GM18907 (cell line): Measurements from ENCODE around the gene PFKFB2.

ENCODE experiments used
- ATAC-seq: cut with Tn5 transposase; IDR thresholded peaks from one replicate; pipeline ENCODE4 v1.9.1; 2021; ENCODE audit warnings: mild to moderate bottlenecking, moderate library complexity; ENCODE audit not compliant: unreplicated experiment

PFKFB2 gene

DNA sequence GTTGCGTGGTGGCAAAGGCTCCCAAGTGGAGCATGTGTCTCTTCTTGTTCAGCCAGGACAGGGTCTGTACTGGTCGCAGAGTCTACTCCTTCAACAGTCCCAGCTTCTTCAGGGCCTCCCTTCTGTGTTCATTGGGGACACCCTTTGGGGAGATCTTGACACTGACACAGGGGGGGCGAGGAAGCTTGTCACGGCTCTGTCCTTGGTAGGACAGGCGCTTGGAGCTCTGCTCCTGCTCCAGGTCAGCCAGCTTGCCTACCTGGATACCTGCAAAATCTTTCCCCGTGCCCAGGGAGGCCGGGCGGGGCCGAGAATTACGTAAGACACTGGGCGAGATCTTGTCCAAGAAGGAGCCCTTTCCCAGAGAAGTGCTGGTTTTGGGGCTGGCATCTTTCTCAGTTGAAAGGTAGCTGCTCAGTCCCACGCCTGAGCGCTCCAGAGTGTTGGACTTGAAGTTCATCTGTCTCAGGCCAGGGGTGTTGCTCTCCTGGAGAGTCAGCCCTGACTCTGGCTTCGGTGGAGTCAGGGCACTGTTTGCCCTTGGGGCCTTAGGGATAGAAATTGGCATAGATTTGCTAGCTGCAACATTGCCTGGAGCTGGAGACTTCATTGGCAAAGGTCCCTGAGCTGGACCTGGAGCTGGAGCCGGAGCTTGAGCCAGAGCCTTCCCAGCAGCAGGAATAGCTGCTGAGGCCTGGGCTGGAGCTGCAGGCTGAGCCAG, 31.0 kb upstream of the PFKFB2 start:
- no peak for ATAC-seq

DNA sequence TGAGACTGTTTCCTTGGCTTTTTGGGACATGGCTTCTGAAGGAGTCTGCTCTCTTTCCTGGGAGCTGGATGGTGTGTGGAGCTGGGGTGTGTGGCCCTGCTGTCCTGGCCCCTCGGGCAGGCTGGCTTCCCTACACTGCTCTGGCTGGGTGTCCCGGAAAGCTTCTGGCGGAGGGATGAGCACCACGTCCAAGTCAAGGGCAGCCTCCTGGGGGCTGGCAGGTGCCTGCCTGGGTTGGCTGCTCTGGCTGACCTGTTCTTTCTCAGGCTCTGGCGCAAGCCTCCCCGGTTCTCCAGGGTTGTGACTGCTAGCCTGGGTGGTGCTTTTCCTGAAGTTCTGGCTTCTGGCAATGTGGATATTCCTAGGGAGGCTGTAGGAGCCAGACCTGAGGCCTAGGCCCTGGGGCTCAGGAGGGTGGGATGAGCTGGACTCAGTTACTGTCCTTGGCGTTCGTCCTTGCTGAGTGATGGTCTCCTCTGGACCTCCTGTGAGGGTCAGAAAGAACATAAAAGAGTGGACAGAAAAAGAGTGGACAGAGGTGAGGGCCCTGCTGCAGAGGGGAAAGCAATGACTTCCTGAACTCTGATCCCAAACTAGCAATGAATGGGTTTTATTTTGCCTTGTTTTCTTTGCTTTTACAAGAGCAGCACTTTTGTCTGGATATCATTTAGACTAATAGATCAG, 29.9 kb upstream of the PFKFB2 start:
- no peak for ATAC-seq

DNA sequence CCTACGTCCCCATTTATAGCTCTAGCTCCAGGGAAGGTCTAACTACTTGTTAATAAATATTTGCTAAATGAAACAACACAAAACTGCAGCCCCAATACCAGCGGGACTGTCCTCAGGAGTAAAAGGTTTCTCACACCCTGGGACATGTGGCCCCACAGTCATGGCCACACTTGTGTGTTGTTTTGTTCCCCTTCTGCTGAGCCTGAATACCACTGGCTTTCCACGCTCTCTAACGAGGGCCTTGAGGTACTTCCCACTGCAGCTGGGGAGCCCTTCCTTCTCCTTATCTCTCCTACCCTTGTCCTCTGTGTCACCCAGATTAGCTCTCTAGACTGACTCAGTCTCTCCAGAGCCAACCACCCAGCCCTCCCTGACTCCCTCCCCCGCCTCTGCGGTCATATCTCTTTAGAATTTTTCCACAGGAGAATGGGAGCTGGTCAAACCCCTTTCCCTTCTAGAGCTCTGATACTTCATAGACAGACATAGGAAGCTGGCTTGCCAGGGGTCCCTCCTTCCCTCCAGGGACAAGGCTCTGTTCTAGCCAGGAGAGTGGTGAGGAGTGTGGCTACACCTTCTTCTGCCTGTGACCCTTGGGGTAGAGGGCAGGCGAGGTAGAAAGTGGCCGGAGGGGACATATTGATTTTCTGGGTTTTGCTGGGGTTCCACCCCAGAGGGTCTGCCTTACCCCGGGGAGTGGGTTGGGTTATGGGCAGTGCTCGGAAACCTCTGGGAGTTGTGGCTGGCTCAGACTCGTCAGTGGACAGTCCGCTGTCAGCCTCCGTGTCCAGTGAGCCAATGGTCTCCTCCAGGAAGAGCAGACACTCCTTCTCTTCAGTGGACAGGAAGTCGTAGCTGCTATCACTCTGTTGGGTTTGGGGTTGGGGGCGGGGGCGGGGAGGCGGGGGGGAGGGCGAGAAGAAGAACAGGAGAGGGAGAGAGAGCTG, 28.6 kb upstream of the PFKFB2 start:
- ATAC-seq: no peak

DNA sequence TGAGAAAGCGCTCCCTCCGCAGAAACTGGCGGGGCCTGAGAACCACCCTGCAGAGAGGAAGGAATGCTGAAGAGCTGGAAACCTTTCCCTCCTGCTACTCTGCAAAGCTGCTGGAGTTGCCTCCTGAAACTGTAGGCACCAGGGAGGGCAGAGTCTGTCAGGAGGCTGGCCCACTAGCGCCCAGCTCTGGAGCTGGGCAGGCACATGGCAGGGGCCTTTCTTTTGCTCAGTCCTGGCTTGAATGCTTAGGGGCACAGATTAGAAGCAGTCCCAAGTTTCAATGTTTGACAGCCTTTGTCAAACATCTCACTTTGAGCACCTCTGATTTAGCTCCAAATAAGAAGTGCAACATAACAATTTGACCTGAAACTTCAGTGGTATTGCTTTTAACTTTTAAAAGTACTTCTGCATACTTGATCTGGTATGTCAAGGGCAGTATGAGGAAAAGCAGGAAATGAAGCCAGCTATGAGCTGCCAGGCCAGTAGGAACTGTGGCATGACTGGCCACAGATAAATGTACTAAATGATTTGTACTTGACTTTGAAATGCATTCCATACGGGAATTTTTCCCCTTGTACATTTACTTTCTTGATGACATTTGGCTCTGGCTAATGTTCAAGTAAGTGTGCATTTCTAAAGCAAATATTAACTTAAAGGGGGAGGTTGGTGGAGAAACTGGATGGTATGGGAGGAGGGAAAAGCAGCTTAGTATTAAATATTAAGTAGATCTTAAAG, 27.8 kb upstream of the PFKFB2 start:
- no peak for ATAC-seq

DNA sequence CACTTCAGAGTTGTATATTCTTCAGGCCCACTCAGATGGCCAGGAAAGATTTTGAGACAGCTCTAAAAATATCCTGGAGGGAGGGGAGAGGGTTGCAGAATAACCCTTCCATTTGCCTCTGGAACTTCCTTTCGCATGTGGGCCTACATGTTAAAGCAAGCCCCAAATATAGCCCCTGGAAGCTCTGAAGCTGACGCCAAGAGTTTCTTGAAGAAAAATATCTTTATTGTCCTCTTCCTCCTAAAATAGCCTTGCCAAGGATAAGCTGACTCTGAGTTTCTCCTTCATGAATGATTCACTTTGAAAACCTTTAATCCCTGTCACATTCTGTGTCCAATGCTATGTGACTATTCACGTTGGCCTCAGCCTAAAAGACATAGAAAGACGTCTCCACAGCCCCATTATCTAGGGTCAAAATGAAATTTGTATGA, 27.0 kb upstream of the PFKFB2 start:
- ATAC-seq: no peak

DNA sequence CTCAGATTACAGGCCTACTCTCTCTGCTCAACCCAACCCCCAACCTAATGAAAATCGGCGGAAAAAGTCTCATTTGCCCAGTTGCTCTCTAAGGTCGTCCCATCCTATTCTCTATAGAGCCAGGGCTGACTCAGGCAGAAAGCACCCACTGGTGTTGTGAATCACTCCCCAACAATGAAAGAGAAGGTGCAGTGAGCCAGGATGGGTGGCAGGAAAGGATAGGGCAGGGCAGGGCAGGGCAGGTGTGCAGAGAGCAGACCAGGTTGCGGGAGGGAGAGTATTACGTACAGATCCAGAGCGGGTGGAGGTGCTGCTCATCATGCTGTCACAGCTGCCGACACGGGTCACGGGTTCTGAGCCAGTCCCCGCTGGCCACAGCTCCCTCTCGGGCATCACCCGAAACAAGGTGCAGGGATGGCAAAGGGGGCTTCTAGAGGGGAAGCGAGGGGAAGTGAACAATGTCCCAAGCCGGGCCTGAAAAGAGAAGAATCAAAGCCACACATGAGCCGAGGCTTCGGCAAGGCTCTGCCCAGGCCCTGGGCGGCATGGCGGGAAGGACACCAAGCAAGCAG, 25.8 kb upstream of the PFKFB2 start:
- no peak for ATAC-seq

DNA sequence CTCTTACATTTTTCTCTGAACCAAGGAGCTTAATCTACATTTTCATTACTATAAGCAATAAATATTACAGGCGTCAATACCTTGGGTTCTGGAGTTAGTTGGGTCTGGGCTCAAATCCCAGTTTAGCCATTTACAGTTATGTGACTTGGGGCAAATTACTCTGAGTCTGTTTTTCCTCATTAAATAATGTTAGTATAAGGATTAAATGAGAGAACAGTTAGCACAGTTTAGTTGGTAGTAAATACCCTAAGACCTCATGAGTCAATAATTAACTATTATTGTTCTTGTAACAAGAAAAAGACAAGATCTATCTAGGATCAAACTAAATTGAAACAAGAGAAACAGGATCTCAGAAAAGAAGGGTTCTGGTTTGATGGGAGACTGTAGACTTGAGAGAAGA, 25.2 kb upstream of the PFKFB2 start:
- ATAC-seq: no peak

DNA sequence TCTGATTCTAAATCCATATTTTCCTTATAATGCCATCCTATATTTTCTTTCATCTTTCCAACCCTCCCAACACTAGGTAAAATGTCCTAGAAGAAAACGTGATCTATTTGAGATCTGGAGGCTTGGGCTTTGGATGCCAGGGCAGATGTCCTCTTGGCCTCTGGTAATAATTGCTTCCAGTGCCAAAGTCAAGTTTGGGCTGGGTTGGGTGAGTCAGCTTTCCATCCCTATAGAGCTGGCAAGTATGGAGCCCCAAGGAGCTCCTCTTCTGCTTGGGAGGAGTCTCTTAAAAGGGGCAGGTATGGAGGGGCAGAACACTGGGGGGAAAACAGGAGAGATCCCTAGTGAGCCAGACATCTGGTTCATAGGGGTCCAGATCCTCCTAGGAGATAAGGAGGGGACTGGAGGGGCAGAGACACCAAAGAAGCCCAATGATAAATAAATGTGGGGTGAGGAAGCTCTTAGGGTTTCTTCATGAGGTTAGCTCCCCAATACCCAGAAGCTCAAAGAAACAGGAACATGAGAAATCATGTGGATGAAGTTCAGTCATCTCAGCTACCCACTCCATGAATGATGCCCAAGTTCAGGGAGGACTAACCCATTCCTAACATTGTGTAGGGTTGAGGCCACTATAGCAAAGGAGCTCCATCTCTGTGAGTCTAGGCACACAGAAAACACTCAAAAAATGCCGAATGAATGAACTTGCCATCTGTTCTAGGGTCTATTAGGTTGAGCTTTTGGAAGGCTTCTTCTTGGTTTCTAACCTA, 24.0 kb upstream of the PFKFB2 start:
- ATAC-seq: no peak

DNA sequence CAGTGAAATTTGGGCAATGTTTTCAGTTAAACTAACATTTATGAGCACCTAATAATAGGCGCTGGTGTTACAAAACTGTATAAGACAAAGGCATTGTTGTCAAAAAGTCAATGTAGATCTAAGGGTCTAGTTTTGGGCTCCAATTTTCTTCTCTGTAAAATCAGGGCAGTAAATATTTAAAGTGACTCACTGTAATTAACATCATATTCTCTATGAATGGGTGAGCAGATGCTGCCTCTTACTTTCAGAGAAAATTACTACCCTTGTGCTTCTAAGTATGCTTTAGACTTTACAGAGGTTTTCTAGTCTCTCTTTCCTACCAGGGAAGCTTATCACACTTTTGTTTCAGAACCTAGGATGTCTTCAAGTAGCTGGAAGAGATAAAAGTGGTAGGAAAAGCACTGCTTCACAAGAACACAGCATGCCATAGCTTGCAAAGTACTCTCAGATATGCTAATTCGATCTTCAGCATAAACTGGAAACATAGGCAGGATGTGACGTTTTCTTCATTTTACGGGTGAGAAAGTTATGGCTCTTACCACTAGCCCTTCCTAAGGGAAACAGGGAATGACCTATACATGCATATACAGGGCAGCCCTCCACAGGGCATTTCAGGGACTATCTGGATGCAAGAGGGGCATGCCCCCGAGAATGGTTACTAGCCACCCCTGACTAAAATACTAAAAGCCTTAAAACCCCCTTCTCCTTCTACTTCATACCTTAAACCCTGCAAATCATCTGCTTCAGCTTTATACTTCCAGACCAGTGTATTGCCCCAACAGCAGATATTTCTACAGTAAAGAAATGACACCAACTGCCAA, 23.2 kb upstream of the PFKFB2 start:
- no peak for ATAC-seq

DNA sequence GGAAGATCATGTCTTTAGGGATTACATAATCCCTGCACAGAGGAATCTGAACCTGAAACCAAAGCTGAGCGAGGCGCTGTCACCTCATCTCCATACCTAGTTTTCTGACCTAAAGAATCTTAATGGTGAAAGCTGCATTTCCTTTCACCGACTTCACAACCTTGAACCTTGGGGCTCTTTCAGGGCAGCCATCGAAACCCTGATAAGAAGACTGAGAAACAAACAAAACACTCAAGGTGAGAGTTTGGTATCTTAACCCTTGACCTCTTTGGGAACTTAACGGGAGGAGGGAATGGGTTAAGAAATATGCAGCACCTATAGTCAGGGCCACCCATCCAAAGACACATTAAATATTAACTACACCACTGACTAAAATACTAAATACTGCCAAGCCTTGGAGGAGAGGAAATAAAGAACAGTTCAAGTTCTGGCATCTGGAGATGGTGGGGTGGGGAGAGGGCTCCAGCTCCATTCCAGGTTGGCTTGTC, 22.5 kb upstream of the PFKFB2 start:
- no peak for ATAC-seq

DNA sequence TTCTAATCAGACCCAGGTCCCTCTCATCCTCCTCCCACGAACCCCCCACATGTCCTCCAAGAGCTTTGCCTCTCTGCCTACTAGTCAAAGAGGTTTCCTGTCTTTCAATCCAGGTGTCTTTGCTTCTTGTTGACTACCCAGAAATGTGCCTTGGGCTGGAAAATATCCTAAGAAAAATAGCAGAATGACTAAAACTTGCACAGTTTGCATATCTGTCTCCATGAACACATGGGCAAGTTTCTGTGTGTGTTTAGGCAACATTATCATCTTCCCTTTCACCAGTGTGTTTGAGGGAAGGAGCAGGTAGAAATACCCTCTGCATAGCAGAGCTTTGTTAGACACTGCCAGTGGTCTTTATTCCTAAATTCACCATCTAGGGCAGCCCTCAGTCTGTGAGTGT, 22.1 kb upstream of the PFKFB2 start:
- no peak for ATAC-seq

DNA sequence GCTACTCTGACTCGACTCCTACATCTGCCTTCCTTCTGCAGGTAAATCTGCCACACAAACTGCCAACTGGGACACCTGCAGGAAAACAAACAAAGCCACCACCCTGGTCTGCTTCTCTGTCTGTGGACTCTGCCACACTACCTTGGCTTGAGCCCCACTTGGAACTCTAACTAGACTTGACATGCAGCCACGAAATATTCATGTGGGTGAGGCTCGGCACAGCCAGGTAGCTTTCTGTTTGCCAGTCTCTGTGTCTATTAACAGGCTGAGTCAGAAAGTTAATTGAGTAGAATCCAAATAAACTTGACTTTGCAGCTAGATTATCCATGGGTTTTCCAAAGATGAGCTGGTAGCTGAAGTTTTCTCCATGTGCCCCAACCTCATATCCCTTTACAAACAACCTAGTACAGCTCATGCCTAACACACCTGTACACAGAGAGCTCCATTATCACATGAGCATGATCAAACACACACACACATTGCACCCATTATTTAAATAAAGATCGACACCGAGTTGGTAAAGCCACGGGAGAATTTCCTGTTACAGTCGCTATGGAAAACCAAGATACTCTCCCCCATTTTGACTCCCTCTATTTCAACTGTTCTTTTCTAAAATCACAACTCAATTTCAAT, 21.3 kb upstream of the PFKFB2 start:
- ATAC-seq: no peak

DNA sequence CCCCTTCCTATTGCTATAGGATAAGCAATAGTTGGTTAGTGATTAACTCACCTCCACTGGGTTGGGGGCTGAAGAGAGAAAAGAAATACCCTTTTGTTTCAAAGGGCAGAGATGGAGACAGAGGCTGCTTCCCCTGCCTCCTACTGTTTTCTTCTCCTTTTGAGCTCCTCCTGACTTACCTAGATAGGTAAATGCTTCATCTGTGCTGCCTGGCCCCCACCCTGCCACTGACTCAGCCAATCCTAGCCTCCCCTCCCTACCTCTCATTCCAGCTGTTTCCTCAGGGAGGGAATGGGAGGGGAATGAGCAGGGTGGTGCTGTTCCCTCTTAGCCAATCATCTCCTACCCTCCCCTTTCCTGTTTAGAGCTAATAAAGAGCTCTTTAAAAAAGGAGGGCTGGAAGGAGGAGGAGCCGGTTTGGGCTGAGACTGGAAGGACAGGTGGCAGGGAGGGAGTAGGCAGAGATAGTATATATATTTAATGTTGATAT, 20.5 kb upstream of the PFKFB2 start, which contains the start of gene C1orf116:
Gene C1orf116 (minus strand): TSS at position 229 of the 490 bp plus-strand sequence. CDS start 5,158 bp downstream, outside the sequence.
- ATAC-seq: no peak

DNA sequence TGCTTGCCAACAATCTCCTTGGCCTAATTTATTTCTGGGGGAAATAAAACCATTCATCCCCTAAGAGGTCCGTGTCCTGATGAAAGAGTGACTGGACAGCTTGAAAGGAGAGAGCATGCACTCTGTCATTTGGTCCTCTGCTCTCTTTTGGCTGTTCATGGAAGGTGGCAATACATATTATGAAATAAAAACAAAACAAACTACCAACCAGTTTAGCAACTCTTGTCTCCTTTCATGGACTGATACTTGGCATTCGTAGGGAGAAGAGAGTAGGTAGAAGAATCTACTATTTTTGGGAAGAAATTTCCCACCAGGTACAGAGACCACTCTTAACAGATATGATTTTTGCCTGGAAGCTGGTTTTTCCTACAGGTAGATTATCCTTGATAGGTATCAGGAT, 19.8 kb upstream of the PFKFB2 start:
- ATAC-seq: no peak

DNA sequence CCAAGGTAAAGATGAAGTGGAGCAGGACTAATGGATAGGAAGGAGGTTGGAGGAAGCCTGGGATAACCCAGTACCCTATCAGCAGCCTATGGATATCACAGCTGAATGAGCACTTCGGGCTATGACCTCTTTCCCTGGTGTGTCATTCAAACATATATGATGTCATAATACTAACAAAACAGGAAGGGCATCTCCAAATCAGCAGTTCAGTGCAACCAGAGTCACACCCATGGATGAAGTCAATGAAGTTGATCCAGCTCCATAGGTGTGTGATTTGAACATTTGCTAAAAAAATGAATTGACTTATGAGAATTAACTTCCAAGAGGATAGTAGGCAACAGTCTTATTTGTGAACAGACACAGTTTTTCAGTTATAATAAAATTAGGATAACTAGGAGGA, 18.9 kb upstream of the PFKFB2 start:
- no peak for ATAC-seq

DNA sequence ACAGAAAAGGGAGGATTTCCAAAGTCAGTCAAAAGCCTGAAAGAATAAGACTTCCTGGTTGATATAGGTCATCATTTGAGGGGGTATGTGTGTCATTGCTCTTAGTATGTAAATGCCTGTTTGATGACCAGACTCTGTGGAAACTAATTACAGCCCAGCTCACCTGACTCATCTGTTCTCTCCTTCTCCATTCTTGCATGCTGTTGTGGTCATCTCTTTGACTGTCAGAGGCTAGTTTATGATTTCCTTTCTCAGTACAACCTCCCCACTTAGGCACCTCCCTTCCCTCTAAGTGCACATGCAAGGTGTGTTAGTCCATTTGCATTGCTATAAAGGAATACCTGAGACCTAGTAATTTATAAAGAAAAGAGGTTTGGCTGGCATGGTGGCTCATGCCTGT, 18.1 kb upstream of the PFKFB2 start:
- no peak for ATAC-seq

DNA sequence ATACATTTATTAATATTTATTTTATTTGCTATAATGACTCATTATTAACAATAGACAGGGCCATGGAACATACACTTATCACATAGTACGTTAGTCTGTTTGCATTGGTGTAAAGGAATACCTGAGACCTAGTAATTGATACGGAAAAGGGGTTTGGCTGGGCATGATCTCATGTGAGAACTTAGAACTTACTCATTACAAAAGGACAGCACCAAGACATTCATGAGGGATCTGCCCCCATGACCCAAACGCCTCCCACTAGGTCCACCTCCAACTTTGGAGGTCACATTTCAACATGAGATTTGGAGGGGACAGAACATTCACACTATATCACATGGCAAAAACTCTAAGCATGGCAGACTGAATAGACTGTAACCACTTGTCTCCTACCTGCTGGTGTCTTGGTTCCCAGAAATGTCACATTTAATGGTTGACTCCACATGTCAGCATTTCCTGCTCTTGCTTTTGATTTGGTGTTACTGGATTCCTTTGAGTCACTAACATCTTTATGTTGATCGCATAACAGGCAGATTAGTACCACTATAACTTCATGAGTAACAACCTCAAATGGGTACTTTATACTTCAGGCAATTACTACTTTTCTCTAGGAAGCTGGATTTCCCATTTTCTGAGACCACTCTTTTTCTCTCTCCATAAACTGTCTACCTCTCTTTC, 17.1 kb upstream of the PFKFB2 start:
- ATAC-seq: no peak
